Activated T-cell treated with anti-CD3 and anti-CD28 coated beads for 1 hour (primary cell): ENCODE measurements around the gene WDR4.
"Not testable (repeated sequence)": the region's sequence is repeated elsewhere in the genome, so short reads cannot be mapped to it uniquely, and the experiment has no call there.

Source experiments
- DNase-seq: peaks from one replicate; pipeline ENCODE4 v3.0.0-alpha.2; 2020; ENCODE audit warnings: low read depth

WDR4 gene

GRCh38 chr21:42852925-42853570 lies 26.3 kb downstream of the WDR4 start:
- no peak for DNase-seq

GRCh38 chr21:42851812-42852665 lies 27.3 kb downstream of the WDR4 start:
- DNase-seq: no peak

- no peak for DNase-seq
Measured at GRCh38 chr21:42850866-42851391, 28.4 kb downstream of the WDR4 start.

- DNase-seq: no peak
Measured at GRCh38 chr21:42850463-42850862, 28.9 kb downstream of the WDR4 start.

GRCh38 chr21:42849759-42850412 lies 29.5 kb downstream of the WDR4 start:
- no peak for DNase-seq

GRCh38 chr21:42848932-42849758 lies 30.2 kb downstream of the WDR4 start:
- DNase-seq: no peak

GRCh38 chr21:42848144-42848931 lies 31.0 kb downstream of the WDR4 start:
- not testable (repeated sequence) for DNase-seq

GRCh38 chr21:42847726-42848125 lies 31.6 kb downstream of the WDR4 start:
- no peak for DNase-seq

GRCh38 chr21:42847051-42847707 lies 32.2 kb downstream of the WDR4 start:
- no peak for DNase-seq

GRCh38 chr21:42846221-42846620 lies 33.1 kb downstream of the WDR4 start:
- DNase-seq: no peak

GRCh38 chr21:42845296-42845965 lies 33.9 kb downstream of the WDR4 start:
- no peak for DNase-seq

- no peak for DNase-seq
Measured at GRCh38 chr21:42844411-42845113, 34.8 kb downstream of the WDR4 start.

- DNase-seq: no peak
Measured at GRCh38 chr21:42843056-42843455, 36.3 kb downstream of the WDR4 start.

GRCh38 chr21:42841916-42842655 lies 37.3 kb downstream of the WDR4 start:
- not testable (repeated sequence) for DNase-seq

- DNase-seq: no peak
Measured at GRCh38 chr21:42841156-42841915, 38.0 kb downstream of the WDR4 start.

- DNase-seq: no peak
Measured at GRCh38 chr21:42840411-42841155, 38.8 kb downstream of the WDR4 start.
